GM06990 (cell line): Measurements from ENCODE around the gene TUBGCP6.

Experiments used
- DNase-seq: peaks from one replicate; pipeline ENCODE4 v3.0.0-alpha.2; 2011; ENCODE audit not compliant: insufficient read length; ENCODE audit errors: extremely low read depth
- H3K27me3 ChIP-seq: replicated peaks from 2 replicates; pipeline ENCODE4 v1.6.0; 2011; ENCODE audit warnings: low read length; ENCODE audit not compliant: control insufficient read depth, insufficient read depth
- H3K36me3 ChIP-seq: 2 replicates; pipeline ENCODE4 v1.5.1; 2011; ENCODE audit warnings: low read length; ENCODE audit not compliant: control insufficient read depth, insufficient read depth
- H3K4me3 ChIP-seq: replicated peaks from 2 replicates; pipeline ENCODE4 v1.5.1; 2011; ENCODE audit warnings: low read depth, mild to moderate bottlenecking, control low read depth, low read length
- CTCF ChIP-seq: IDR thresholded peaks from 2 replicates; pipeline ENCODE4 v1.5.1; 2011; ENCODE audit warnings: low read length, control low read depth, mild to moderate bottlenecking, inconsistent platforms; ENCODE audit not compliant: insufficient read depth, poor library complexity, severe bottlenecking

The TUBGCP6 gene

GRCh38 chr22:50285568-50286229 lies 40.9 kb upstream of the TUBGCP6 start:
- Histone ChIP-seq H3K4me3 (no peak overlapping the region), H3K36me3 (peaks cover 68% of the 10 kb centered on the region), H3K27me3 (no peaks in the 10 kb centered on the region)
- DNase-seq = no peak
- no peak for TF ChIP-seq CTCF

GRCh38 chr22:50284479-50284878 lies 39.7 kb upstream of the TUBGCP6 start:
- Histone ChIP-seq H3K36me3 (peaks cover 64% of the 10 kb centered on the region), H3K4me3 (no peak overlapping the region), H3K27me3 (no peaks in the 10 kb centered on the region)
- TF ChIP-seq CTCF = no peak
- DNase-seq = no peak

- Histone ChIP-seq H3K36me3 (peaks cover 60% of the 10 kb centered on the region), H3K27me3 (no peaks in the 10 kb centered on the region), H3K4me3 (no peak overlapping the region)
- no peak for DNase-seq
- TF ChIP-seq CTCF = no peak
These were observed 39.0 kb upstream of the TUBGCP6 start for GRCh38 chr22:50283821-50284220.

- H3K36me3 ChIP-seq = peaks cover 61% of the 10 kb centered on the region
- no peaks in the 10 kb centered on the region for H3K27me3 ChIP-seq
- H3K4me3 ChIP-seq = no peak overlapping the region
- no peak for DNase-seq
- TF ChIP-seq CTCF = no peak
These were observed 37.7 kb upstream of the TUBGCP6 start for GRCh38 chr22:50282361-50283155.

GRCh38 chr22:50281957-50282356 lies 37.1 kb upstream of the TUBGCP6 start:
- H3K27me3 ChIP-seq = no peaks in the 10 kb centered on the region
- H3K36me3 ChIP-seq = peaks cover 58% of the 10 kb centered on the region
- no peak for DNase-seq
- no peak overlapping the region for H3K4me3 ChIP-seq
- TF ChIP-seq CTCF = no peak

GRCh38 chr22:50281384-50281760 lies 36.5 kb upstream of the TUBGCP6 start:
- no peak for TF ChIP-seq CTCF
- H3K4me3 ChIP-seq = no peak overlapping the region
- peaks cover 56% of the 10 kb centered on the region for H3K36me3 ChIP-seq
- no peaks in the 10 kb centered on the region for H3K27me3 ChIP-seq
- DNase-seq = no peak
